HG02798 (cell line): ENCODE measurements around the gene COX17.
"Not testable (repeated sequence)": the region's sequence is repeated elsewhere in the genome, so short reads cannot be mapped to it uniquely, and the experiment has no call there.

Experiments
- ATAC-seq: cut with Tn5 transposase; IDR thresholded peaks from one replicate; pipeline ENCODE4 v1.9.1; 2021; ENCODE audit warnings: mild to moderate bottlenecking; ENCODE audit not compliant: unreplicated experiment, poor library complexity

The COX17 gene

GRCh38 chr3:119676771-119677640, at the start of gene COX17:
TSS of gene COX17 (minus strand) at chr3:119677406. CDS start at chr3:119677310, 96 bp downstream.
- peak; percentile 93 for ATAC-seq

GRCh38 chr3:119726909-119727308, 49.7 kb upstream of the COX17 start:
- no peak for ATAC-seq

GRCh38 chr3:119723022-119723421, 45.8 kb upstream of the COX17 start:
- ATAC-seq, result no peak

- ATAC-seq, result no peak
Observed at GRCh38 chr3:119717520-119717919, 40.3 kb upstream of the COX17 start.

- no peak for ATAC-seq
Observed at GRCh38 chr3:119716998-119717397, 39.8 kb upstream of the COX17 start.

DNA sequence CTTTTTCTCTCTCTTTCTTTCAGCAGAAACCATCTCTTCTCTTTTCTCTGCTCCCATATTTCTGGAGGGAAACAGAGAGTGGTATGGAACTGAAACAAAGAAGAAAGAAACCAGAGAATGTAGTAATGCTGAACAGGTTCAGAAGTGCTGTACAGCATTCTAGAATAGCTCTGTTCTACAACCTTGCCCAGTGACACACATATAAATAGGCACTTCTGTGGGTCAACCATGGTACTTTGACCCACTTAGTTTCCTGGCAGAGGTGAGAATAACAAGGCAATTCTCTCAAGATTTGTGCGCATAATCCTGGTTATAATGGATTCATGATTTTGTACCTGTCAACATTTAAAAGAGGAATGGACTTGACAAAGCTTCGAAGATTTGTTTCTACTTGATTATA, 37.9 kb upstream of the COX17 start:
- no peak for ATAC-seq

DNA sequence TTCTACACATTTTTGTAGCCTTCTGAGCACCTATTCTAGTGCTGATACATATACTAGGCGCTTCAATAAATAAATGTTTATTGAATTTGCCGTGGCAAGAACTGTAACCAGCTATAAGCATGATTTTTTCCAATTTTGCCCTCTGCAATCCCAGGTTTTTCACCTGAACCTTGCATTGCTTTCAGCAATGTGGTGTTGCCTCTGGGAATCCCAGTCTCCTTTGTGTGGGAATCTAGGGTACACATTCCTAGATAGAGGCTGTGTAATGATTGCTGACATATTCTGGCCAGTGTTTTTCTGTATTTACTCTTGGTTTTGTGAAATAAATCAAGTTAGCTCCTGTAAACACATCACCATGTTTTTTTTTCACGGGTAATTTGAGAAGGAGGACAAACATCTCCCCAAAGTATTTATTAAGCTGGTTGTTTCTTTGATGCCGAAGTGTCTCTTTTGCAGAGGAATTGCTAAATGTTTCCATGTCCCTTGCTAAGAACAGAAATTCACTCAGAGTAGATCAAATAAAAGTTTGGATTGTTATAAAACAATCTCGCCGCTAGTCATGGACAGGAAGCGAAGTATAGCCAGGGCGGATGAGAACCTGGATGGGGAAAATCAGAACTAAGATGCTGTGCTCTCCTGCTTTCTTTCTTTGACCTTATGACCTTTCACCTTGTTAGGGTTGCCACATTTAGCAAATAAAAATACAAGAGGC, 26.8 kb upstream of the COX17 start:
- no peak for ATAC-seq

DNA sequence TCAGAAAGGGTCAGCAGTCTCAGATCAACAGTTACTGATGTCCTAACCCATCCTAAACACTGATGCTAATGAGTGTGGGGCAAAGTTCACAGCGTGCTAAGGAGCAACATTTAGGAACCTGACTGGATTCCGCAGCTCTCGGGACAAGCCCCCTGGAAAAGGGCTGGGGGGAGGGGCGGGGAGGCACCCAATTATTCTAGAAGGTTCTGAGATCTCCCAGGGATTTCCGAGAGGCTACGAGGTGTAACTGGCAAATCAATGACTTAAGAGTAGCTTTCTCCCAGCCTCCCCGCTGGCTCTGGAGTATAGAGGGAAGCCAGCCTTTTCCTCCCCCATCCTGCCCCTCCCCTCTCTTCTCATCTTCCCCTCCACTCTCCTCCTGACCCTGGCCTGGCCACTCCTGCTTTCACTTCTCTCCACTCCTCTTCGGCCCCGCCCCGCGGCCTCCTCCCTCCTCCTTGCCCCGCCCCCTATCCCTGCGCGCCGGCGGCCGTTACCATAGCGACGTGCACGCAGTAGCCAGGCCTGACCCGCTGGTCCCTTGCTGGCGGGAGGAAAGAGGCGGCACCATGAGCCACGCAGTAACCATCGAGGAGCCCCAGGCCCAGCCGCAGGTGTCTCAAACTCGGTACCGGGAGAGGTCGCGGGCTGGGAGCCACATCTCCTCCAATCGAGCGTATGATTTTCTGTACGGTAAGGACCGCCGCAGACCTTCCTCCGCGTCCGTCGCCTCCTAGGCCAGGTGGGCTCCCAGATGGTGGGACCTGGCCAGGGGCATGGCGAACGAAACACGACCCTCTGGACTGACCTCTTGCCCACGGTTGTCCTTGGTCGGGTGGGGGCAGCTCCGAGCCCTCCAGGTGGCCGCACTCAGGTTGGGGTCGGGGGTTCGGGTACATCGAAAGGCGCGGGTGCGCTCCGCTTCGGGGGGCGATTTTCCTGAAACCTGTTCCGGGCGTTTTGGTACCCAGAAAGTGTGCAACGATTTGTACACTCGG, 25.6 kb upstream of the COX17 start, which contains the start of gene CFAP91:
CFAP91 (plus strand) TSS at position 493 of the 998 bp plus-strand sequence; CDS start at position 570, 77 bp downstream.
- ATAC-seq, result peak; percentile 87

GRCh38 chr3:119700920-119701734, 23.9 kb upstream of the COX17 start:
- peak; percentile 17 for ATAC-seq

DNA sequence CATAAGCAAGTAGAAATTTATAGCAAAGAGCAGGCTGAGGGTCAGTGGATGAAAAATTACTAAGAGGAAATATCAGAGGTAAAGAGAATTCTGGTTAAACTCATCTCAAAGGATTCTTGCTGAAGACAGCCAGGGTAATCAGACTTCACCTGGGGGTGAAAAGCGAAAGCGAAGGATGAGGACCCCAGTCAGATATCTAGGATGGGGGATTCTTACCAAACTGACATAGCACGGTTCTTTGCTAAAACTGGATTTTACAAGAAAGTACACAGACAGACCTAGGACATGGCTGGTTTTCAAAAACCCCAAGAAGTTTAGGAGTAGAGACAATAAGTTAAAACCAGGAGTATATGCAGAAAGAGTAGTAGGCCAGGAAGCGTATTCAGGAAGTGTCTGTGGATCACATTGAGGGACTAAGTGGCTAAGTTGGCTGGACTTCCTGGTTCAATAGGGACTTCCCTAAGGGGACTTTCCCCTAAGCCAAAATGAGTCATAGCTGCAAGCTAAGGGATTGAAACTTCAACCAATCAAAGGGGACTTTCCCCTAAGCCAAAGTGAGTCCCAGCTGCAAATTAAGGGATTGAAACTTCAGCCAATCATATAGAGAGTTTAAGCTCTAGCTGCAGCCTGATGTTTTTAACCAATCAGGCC, 23.2 kb upstream of the COX17 start:
- ATAC-seq, result peak; percentile 51

DNA sequence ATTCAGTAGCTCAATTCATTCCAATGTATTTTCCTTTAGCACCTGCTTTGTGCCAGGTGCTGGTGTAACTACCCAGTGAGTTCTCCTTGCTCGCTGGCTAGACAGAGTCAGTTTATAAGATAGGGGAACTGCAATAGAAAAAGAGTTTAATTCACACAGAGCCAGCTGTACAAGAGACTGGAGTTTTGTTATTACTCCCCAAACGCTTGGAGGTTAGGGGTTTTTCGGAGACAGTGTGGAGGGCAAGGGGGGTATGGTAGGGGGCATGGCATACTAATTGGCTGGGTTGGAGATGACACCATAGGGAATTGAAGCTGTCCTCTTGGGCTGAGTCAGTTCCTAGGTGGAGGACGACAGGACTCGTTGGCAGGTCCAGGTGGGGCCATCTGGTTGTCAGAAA, 20.2 kb upstream of the COX17 start:
- ATAC-seq, result peak; percentile 55

DNA sequence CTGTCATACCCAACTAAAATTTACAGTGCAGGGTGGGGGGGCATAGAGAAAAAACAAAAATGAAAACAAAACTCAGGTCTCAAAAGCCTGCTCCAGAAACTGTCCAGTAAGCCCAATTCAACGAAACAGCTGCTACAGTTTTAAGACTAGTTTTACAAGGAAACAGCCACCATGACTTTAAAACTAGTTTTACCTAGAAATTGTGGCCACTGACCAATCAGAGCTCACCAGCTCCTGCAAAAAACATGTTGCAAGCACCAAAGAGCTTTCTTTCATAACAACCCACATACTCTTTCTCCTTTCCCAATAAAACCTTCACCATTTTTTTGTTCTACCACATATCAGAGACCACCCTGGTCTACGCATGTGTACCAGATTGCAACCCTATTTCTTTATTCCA, 18.3 kb upstream of the COX17 start:
- no peak for ATAC-seq

- ATAC-seq, result no peak
Observed at GRCh38 chr3:119690043-119690656, 12.9 kb upstream of the COX17 start.

- ATAC-seq, result no peak
Observed at GRCh38 chr3:119683421-119683820, 6.2 kb upstream of the COX17 start.

DNA sequence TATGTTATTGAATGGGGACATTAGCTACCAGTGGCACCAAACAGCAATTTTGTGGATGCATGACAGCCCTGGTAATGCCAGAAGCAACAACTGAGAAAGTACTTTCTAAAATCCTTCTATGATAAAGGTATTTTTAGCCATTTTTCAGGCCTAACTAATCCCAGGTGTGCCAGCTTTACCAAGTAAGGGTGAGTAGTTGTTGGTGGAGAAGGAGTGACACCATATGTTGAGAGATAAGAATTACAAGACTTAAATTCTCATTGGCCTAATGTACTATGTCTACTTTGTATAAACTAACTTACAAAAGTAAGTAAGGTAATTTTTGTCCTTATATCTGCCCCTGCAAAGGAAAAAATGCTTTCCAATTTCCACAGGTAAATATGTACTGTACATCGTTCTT, 4.1 kb upstream of the COX17 start:
- peak; percentile 29 for ATAC-seq

- ATAC-seq, result no peak
Observed at GRCh38 chr3:119679874-119680273, 2.7 kb upstream of the COX17 start.

DNA sequence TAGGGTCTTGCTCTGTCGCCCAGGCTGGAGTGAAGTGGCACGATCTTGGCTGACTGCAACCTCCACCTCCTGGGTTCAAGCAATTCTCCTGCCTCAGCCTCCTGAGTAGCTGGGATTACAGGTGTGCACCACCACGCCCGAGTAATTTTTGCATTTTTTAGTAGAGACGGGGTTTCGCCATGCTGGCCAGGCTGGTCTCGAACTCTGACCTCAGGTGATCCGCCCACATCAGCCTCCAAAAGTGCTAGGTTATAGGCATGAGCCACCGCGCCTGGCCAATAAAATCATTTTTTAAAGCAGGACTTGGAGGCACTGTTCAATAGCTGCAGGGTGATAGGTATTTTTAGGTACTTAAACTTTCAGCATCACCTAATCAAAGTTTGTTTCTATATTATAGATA, 1.0 kb upstream of the COX17 start:
- ATAC-seq, result not testable (repeated sequence)

- no peak for ATAC-seq
Observed at GRCh38 chr3:119677641-119677934, 382 bp upstream of the COX17 start.

GRCh38 chr3:119676020-119676419, 1.2 kb downstream of the COX17 start:
- ATAC-seq, result no peak
